Measurements from ENCODE around the gene PPM1K. TPM values are rescaled to one million over a fixed set of nuclear protein-coding genes. Genes with fewer than 3 reads are reported as not detected.
"Not testable (repeated sequence)": the region's sequence is repeated elsewhere in the genome, so short reads cannot be mapped to it uniquely, and the experiment has no call there.

The PPM1K gene
- total RNA-seq, 1 donor from 2014 or later = 23.2 TPM

- H3K4me3 Mint-ChIP-seq = peak overlapping the region; percentile 77
- no peaks in the 10 kb centered on the region for H3K27me3 Mint-ChIP-seq
- H3K4me1 Mint-ChIP-seq (ENCODE audit: unreplicated experiment) = peaks cover 16% of the 10 kb centered on the region
- peaks cover 5% of the 10 kb centered on the region for H3K9me3 Mint-ChIP-seq
- no peak for DNase-seq (ENCODE audit: extremely low spot score, unreplicated experiment)
- peak overlapping the region; percentile 93 for H3K27ac Mint-ChIP-seq
- H3K36me3 Mint-ChIP-seq = no peaks in the 10 kb centered on the region
- no peak for TF ChIP-seq CTCF (conservative IDR thresholded peaks at IDR 0.05)
These were observed 34.5 kb upstream of the PPM1K start for GRCh38 chr4:88318751-88319350.

GRCh38 chr4:88315460-88316017 lies 31.2 kb upstream of the PPM1K start:
- Mint-ChIP-seq H3K4me3 (no peak overlapping the region), H3K9me3 (peaks cover 5% of the 10 kb centered on the region), H3K4me1 (ENCODE audit: unreplicated experiment) (peaks cover 12% of the 10 kb centered on the region), H3K27me3 (no peaks in the 10 kb centered on the region), H3K36me3 (no peaks in the 10 kb centered on the region), H3K27ac (no peak overlapping the region)
- TF ChIP-seq CTCF (conservative IDR thresholded peaks at IDR 0.05) = no peak
- no peak for DNase-seq (ENCODE audit: extremely low spot score, unreplicated experiment)

GRCh38 chr4:88313088-88313624 lies 28.8 kb upstream of the PPM1K start:
- H3K9me3 Mint-ChIP-seq; H3K27me3 Mint-ChIP-seq; H3K27ac Mint-ChIP-seq; DNase-seq (ENCODE audit: extremely low spot score, unreplicated experiment); H3K4me3 Mint-ChIP-seq; H3K4me1 Mint-ChIP-seq (ENCODE audit: unreplicated experiment); H3K36me3 Mint-ChIP-seq: not testable (repeated sequence)

GRCh38 chr4:88308587-88308986 lies 24.2 kb upstream of the PPM1K start:
- Mint-ChIP-seq H3K27me3 (peaks cover 4% of the 10 kb centered on the region), H3K4me3 (no peak overlapping the region), H3K27ac (no peak overlapping the region), H3K4me1 (ENCODE audit: unreplicated experiment) (no peaks in the 10 kb centered on the region), H3K36me3 (no peaks in the 10 kb centered on the region), H3K9me3 (no peaks in the 10 kb centered on the region)
- no peak for DNase-seq (ENCODE audit: extremely low spot score, unreplicated experiment)
- no peak for TF ChIP-seq CTCF (conservative IDR thresholded peaks at IDR 0.05)

- H3K36me3 Mint-ChIP-seq = no peaks in the 10 kb centered on the region
- no peak for DNase-seq (ENCODE audit: extremely low spot score, unreplicated experiment)
- no peaks in the 10 kb centered on the region for H3K27me3 Mint-ChIP-seq
- no peak overlapping the region for H3K27ac Mint-ChIP-seq
- no peaks in the 10 kb centered on the region for H3K4me1 Mint-ChIP-seq (ENCODE audit: unreplicated experiment)
- no peak for TF ChIP-seq CTCF (conservative IDR thresholded peaks at IDR 0.05)
- H3K9me3 Mint-ChIP-seq = no peaks in the 10 kb centered on the region
- H3K4me3 Mint-ChIP-seq = no peak overlapping the region
These were observed 13.5 kb upstream of the PPM1K start for GRCh38 chr4:88297725-88298454.

- no peaks in the 10 kb centered on the region for H3K36me3 Mint-ChIP-seq
- no peaks in the 10 kb centered on the region for H3K27me3 Mint-ChIP-seq
- H3K27ac Mint-ChIP-seq = no peak overlapping the region
- no peaks in the 10 kb centered on the region for H3K9me3 Mint-ChIP-seq
- no peaks in the 10 kb centered on the region for H3K4me1 Mint-ChIP-seq (ENCODE audit: unreplicated experiment)
- no peak for DNase-seq (ENCODE audit: extremely low spot score, unreplicated experiment)
- H3K4me3 Mint-ChIP-seq = no peak overlapping the region
- no peak for TF ChIP-seq CTCF (conservative IDR thresholded peaks at IDR 0.05)
These were observed 12.8 kb upstream of the PPM1K start for GRCh38 chr4:88297212-88297516.

Data from type B pancreatic cell (in vitro differentiated cells).